H54 (cell line): ENCODE results near the gene PPP2R5D.
A peak's percentile ranks its signal among the peaks of the same experiment; 100 is the strongest.
"Not testable (repeated sequence)": the region's sequence is repeated elsewhere in the genome, so short reads cannot be mapped to it uniquely, and the experiment has no call there.

Source experiments
- DNase-seq: peaks from one replicate; pipeline ENCODE4 v3.0.0; 2011; ENCODE audit warnings: low spot score, mixed read lengths; ENCODE audit not compliant: insufficient read length
- FAIRE-seq: peaks from 3 replicates; lab custom pipeline; 2011; peaks lifted over from hg19 to GRCh38; lab: Jason Lieb, UNC
- POLR2A ChIP-seq: IDR thresholded peaks from 2 replicates; pipeline ENCODE4 v1.6.1; 2011; ENCODE audit warnings: low read depth, mild to moderate bottlenecking, low read length

PPP2R5D gene

GRCh38 chr6:42984001-42984923 is at the start of gene PPP2R5D:
PPP2R5D (plus strand) TSS chr6:42984570; CDS start chr6:42984678, 108 bp downstream.
- TF ChIP-seq POLR2A = peak; percentile 63
- DNase-seq = peak; percentile 98

GRCh38 chr6:42935322-42935721 is 49.0 kb upstream of the PPP2R5D start:
- no peak for FAIRE-seq
- no peak for DNase-seq
- TF ChIP-seq POLR2A = no peak

More at GRCh38 chr6:42984001-42984923, at the start of gene PPP2R5D:
- peak; percentile 33 for FAIRE-seq

DNA sequence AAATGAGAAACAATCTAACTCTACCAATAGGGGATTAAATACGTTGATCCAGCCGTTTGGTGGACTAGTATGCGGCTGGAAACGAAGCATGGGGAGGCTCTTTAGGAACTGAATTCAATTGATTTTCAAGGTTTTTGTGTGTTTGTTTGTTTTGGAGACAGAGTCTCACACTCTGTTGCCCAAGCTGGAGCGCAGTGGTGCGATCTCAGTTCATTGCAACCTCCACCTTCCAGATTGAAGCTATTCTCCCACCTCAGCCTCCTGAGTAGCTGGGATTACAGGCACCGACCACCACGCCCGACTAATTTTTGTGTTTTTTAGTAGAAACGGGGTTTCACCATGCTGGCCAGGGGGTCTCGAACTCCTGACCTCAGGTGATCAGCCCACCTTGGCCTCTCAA is 48.0 kb upstream of the PPP2R5D start:
- DNase-seq = no peak
- no peak for FAIRE-seq
- TF ChIP-seq POLR2A = no peak

DNA sequence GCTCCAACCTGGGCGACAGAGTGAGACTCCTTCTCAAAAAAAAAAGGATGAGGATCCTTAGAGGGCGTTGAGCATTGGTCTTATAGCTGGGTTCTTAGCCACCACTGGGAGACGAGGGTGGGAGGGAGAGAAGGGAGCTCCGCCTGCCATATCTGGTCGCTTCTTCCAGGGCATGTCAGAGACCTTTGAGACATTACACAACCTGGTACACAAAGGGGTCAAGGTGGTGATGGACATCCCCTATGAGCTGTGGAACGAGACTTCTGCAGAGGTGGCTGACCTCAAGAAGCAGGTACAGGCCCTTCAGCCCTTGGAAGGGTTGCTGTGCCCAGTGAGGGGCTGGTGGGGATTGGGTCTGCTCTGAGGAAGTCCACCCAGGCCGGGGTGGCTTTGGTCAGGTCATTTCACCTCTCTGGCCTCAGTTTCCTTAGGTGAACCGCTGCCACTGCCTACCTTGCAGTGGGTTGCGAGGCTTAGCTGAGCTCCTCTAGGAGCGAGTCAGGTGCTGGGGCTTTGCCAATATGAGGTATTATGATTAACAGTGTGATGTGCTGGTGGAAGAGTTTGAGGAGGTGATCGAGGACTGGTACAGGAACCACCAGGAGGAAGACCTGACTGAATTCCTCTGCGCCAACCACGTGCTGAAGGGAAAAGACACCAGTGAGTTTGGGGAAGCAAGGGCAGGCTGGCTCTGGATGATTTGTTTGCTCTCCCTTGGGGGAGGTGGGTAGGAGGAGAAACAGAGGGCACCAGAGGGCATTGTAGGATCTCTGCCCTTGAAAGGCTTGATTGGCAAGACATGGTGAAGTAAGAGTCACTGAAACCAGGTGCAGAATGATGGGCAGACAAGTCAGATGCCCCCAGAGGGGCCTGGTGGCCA is 46.6 kb upstream of the PPP2R5D start:
- FAIRE-seq (no peak), DNase-seq (no peak)
- no peak for TF ChIP-seq POLR2A

GRCh38 chr6:42938428-42938796 is 46.0 kb upstream of the PPP2R5D start:
- DNase-seq (no peak), FAIRE-seq (no peak)
- TF ChIP-seq POLR2A = no peak

GRCh38 chr6:42938987-42939809 is 45.2 kb upstream of the PPP2R5D start:
- DNase-seq = no peak
- no peak for FAIRE-seq
- TF ChIP-seq POLR2A = no peak

DNA sequence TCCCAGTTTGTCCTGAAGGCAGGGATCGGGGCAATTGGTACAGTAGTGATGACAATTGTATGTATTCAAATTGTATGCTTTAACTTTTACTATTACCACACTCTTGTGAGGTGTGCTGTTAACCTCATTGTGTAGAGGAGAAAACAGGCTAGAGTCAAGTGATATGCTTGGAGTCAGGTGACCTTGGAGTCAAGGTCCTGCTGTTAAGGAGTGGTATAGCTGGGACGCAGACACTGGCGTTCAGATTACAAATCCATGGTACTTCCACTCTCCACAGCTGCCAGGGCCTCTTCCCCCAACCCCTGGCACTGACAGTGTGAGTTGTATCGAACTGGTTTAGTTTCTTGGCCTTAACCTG is 44.6 kb upstream of the PPP2R5D start:
- FAIRE-seq (no peak), DNase-seq (no peak)
- TF ChIP-seq POLR2A = no peak

DNA sequence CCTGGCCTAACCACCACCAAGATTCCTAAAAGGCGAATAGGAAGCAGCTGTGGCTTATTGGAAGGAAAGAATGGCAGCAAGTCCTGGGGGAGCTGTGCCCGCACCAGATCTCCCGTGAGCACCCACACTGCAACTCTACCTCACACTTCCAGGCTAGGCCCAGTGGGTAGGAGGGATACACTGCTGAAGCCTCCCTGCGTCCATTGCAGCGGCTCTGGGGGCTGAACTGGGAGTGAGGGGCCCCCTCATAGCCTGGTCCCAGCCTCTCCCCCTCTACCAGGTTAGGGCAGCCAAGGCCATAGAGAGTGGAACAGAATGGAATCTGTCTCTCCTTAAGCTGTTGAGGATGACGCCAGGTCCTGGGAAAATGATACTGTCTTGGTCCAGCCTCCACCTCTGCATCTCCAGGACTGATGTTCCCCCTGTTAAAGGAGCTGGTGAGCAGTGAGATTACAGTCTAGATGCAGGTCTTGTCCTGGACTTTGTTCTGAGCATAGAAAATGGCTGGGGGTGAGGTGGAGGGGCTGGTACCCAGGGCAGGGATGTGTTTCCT is 43.8 kb upstream of the PPP2R5D start:
- FAIRE-seq = no peak
- DNase-seq = no peak
- no peak for TF ChIP-seq POLR2A

DNA sequence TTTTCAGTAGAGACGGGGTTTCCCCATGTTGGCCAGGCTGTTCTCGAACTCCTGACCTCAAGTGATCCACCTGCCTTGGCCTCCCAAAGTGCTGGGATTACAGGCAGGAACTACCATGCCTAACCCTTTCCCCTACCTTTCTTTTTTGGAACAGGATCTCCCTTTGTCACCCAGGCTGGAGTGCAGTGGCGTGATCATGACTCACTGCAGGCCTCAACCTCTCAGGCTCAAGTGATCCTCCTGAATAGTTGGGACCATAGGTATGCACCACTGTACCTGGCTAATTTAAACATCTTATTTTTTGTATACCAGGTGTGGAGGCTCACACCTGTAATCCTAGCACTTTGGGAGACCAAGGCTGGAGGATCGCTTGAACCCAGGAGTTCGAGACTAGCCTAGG is 43.0 kb upstream of the PPP2R5D start:
- not testable (repeated sequence) for DNase-seq, FAIRE-seq

- DNase-seq (no peak), FAIRE-seq (no peak)
- TF ChIP-seq POLR2A = no peak
Measured at GRCh38 chr6:42942444-42942843, 41.9 kb upstream of the PPP2R5D start.

GRCh38 chr6:42947950-42948349 is 36.4 kb upstream of the PPP2R5D start:
- TF ChIP-seq POLR2A = no peak
- FAIRE-seq (no peak), DNase-seq (no peak)

- TF ChIP-seq POLR2A = no peak
- no peak for FAIRE-seq
- no peak for DNase-seq
Measured at GRCh38 chr6:42952389-42952788, 32.0 kb upstream of the PPP2R5D start.

GRCh38 chr6:42954405-42954804 is 30.0 kb upstream of the PPP2R5D start:
- not testable (repeated sequence) for FAIRE-seq, DNase-seq
